Activated CD4-positive, CD25-positive, alpha-beta regulatory T cell (primary cell): ENCODE results near the gene PDE3B.

Source experiments
- DNase-seq, 4 experiments: peaks; one replicate each; lab custom pipeline; 2025; lab: John Stamatoyannopoulos, UW

The PDE3B gene

DNA sequence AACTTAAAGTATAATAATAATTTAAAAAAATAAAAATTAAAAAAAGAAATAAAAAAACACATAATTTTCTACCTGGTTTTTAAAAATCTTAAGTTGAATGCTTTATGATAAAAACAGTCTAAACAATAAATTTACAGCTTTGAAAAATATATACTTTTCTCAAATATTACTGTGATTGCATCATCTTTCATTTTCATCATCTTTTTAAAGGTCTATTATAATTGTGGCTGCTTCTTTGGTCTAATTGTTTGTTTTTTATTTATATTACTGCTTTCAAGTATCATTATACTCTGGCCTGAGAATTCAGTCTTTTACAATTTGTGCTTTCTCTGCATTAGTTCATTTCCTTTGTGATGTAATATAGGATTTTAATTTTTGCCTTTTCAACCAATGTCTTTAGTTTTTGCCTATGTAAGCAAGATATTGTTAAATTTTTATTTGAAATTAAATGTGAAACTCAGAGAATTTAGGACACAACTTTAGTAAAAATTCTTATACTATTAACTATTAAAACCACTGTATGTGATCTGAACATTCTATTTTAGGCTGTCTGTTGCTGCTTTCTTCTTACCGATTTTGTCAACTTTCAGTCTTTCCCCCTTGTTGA is 241.2 kb downstream of the PDE3B start:
- DNase-seq: no peak

DNA sequence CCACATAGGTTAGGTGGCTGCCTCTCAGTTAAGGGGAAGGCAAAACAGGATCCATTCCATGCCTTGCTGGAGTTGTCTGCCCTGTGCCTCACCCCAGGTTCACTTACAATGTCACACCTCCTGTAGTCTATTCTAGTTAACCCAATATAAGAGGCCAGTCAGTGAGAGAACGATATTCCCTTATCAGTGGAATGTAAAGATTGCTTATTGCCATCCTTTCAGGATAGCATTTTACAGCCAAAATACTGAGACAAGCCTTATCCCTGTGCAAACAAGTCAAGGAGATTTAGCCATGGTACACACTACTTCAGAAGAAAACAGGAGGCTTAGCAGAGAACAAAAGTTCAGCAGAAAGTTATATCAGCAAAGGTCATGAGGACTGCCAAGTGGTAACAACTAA is 242.9 kb downstream of the PDE3B start:
- no peak for DNase-seq

DNA sequence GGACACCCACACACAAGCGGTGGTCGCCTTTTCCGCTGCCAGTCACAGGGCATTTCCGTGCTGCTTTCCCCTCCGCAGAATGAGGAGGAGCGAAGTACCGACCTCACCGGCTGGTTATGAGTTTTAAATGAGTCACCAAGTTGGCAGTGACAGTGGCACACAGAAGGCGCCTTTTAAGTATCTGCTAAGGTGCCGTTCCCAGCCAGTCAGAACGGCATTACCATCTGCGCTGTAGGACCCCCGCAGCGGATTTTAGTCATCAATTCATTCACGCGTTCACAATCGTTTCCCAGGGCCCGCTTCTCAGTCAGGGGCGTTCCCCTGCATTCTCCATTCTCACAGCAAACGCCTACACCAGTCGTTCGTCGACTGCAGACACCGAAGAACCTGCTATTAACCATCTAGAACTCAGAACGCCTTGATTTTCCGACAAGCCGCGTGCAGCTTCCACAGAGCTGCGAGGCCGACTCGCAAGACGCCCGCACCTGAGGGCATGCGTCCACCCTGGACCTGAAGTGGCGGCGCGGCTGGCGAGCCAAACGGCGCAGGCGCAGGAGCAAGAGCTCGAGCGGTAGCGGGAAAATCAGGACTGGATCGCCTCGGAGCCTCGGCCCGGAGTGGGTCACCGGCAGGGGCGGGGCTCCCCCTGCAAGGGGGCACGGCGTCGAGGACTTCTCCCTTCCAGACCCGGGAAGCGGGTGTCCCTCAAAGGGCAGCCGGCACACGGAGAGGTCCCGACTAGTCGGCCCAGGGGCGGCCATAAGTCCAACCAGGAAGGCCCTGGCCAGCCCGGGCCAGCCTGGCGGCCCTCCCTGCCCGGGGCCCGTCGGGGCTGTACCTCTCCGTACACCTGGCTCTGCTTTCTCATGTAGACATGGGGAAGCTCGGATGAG is 247.8 kb downstream of the PDE3B start:
- peak; percentile 70 to 72 (median 72) for DNase-seq

DNA sequence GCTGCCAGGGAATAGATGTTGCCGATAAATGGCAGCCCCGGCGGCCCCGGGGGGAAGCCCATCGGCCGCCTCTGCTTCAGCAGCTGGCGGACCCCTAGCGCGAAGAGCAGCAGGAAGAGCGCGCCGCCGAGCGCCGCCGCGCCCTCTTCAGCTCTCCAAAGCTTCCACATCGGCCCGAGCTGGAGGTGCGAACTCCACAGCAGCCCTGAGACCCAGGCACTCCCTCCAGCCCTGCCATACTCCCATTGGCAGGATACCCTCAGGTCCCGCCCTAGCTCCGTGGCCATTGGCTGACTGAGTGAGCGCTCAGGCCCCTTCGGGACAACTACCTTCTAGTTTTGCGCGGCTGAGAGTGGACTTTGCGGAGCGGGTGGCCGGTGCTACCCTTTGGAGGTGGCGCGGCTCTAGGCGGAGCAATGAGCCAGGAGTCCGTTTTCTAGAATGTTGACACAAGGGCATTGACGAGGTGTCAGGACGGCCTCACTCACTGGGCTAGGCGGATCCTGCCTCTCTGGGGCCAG is 248.5 kb downstream of the PDE3B start, which contains the start of gene CYP2R1:
Gene CYP2R1 (minus strand): TSS at position 196 of the 521 bp plus-strand sequence. CDS start 26 bp downstream, at position 170.
- DNase-seq: peak; percentile 74 to 78 (median 76)

DNA sequence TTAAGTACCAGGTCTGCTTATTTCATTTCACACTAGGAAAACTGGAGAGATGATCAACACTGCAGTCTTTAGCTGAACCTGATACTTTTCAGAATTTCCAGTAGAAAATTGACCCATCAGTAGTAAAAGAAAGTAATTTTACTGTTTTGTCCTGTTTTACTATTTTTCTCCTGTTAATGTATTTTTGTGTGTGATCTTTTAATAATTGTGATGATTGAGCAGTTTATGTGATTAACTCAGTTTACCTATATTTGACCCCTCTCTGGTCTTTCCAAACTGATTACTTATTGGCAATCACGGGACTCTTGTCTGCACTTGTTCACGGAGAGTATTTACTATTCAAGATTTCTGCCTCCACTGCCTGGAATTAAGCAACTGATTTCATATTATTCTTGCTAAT is 249.0 kb downstream of the PDE3B start:
- DNase-seq: no peak

DNA sequence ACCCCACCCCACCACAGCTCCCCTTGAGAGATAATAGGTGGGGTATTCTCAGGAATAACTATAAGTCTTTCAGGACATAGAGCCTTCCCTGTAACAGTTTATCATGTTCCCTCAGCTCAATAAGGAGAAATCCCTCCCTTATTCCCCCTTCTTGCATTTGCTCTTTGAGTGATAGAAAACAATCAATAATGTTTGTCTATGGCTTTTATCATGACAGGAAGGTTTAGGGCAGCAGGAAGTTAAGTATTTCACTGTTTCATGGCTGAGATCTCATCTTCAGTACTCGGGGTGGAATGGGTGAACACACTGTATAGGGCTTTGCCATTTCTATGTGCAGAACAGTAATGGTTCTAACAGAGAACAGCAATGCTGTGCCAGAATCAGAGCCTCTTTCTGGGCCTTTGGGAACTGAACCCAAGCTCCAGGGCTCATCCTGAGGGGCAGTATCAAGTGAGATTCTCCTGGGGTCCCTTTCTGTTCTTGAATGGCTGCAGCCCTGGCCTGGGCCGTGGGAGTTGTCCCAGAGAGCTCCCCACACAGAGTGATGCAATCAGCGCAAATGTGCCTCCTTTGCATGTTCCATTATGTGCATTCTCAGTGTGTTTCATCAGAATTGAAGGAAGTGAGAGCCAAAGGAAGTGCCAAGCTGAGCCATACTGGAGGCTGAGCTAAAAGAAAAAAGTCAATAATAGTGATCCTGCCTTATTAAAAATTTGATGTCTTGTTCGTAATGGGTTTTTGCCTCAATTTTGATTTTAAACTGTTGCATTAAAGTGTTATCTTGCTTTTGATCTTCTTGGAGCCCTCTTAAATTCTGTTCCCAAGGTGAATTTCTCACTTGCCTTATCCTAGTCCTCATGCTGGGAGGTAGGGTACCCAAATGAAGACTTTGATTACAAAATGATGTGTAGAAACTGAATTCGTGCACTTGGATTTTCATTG is 251.3 kb downstream of the PDE3B start:
- no peak for DNase-seq

DNA sequence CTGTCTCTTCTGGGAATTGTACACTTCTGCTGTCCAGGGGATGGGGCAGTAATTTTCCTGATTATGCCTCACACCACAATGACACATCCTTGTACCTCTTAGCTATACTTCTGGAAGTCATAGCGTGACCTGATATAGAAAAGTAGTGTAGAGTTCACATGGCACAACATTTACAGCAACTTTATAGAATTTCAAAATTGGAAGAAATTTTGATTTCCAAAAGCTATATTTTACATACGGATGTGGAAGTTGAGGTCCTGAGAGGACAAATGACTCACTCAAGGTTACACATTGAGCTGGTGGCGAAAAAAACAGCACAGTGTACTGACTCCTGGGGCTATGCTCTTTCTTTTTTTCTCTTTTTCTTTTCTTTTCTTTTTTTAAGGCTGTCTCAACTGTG is 254.8 kb downstream of the PDE3B start:
- DNase-seq: no peak

DNA sequence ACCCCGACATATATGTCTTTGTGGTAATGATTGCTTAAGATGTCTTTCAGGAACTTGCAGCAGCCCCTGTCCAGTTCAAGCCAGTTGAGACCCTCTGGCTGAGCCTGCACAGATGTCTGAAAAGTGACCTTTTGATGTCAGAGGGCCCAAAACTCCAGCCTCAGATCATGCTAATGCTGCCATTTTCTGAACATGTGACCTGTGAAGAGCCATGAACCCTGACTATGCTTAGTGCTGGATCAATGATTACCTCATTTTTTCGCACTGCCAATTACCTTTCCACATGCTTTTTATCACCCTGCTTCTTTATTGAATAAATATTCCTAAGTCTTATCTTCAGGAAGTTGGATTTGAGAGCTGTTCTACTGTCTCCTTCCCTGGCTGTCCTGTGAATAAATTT is 255.3 kb downstream of the PDE3B start:
- no peak for DNase-seq

DNA sequence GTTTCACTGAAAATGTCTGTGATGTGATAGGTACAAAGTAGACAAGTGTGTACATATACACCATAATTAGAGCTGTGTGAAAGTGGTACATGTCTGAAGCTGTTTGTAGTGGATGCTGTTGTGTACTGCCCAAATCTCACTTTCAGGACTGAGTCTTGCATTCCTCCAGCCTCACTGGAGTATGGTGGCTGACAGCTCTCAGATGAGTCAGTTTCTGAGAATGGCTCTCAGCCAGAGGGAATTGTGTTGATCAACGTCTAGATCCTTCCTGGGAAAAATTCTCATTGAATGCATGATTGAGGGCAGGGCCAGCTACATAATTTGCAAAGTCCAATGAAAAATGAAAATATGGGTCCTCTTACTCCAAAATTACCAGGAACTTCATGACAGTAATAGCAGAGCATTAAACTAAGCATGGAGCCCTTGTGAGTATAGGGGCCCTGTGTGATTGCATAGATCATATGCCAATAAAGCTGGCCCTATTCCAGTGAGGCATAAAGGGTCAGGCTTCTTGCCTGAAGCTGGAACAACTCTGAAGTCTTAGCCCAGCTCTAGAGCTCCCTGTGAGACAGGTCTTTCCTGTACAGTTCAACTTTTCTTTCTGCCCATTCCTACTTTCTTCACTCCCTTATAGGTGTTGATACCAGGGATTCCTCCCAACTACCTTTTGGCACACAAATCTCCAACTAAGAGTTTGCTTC is 259.2 kb downstream of the PDE3B start:
- no peak for DNase-seq

DNA sequence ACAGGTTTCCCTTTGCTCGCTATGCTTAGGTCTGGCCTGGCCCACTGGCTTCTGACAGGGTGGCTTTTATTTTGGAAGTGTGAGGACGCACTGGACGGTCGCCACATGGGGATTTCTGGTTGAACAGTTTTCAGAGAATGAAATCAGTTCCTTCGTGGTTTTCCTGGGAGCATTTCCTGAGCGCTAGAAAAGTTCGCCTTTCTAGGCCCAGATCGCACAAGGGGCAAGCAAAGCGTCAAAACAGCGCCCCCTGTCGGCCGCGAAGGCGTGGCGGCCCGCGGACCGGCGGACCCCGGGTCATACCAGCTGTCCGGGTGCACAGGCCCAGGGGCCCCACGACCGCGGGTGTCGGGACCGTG is 261.1 kb downstream of the PDE3B start:
- peak; percentile 62 to 77 (median 62) for DNase-seq

DNA sequence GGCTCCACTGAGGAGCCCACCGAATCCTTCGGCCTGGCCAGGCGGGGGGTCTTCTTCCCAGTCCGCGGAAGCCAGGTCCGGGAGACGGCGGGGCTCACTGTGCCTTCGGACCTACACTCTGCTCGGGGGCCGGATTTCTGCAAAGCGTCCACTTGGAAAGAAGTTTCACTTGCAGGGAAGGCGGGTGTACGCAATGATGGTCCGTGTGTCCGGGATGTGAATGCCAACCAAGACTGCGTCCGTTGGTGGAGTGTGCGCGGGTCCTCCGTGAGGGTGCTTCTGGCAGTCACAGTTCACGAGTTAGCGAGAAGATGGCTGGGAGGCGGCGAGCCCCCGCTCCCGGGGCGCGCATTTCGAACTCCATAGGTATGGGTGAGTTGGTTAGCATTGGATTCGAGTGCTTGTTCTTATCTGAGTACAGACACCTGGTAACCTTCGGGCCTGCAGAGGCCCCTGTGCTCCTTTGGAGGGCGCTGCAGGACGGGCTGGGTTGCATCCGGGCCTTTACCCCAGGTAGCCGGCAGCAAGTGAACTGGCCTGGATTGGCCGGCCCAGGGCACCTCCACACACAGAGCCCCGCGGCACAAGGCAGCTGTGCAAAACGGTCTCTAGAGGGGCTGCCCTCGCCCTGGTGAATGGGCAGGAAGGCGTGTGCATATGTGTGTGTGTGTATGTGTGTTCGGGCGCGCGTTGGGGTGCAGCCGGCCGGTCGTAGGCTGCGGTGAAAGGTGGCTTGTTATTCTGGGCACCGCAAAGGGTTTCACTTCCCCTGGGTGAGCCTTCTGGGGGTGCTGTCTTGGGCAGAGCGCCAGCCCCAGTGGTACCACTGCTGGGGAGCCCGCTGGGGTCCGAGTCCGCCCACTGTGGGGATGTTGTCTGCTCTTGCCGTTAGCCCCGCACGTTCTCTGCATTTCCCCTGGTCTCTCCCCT is 261.8 kb downstream of the PDE3B start:
- peak; percentile 28 to 58 (median 53) for DNase-seq

DNA sequence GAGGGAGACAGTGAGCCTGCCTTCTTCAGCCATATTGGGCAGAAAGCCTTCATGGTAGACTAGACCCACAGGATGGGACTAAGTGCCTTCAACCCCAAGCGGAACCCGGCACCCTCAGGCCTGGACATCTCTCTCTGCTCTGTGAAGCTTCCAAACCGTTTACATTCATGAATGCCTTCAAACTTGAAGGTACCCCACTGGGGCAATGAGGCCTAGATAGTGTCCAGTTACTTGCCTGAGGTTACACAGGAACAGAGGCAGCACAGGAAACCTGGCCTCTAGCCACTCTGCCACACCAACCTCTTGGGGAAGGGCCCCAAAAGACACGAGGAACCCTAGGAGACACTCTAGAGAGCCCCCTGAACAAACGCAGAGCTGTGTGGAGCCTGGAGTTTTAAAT is 263.0 kb downstream of the PDE3B start:
- DNase-seq: no peak

DNA sequence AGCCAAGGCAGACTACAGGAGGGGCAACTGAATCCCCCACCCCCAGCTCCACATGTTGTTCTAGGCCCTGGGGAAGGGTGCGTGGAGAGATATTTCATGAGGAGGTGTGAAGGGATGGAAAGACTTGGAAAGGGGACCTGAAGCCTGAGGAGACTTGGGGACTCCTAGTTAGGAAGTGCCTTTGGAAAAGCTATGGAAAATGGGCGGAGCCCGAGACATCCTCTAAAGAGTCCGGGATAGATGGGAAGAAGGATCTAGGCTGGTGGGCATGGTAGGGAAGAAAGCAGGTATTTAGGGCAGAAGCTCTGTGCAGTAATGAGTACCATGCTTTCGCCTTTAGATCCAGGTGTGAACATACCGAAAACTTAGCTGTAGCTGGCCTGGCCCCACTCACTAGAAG is 263.4 kb downstream of the PDE3B start:
- no peak for DNase-seq

DNA sequence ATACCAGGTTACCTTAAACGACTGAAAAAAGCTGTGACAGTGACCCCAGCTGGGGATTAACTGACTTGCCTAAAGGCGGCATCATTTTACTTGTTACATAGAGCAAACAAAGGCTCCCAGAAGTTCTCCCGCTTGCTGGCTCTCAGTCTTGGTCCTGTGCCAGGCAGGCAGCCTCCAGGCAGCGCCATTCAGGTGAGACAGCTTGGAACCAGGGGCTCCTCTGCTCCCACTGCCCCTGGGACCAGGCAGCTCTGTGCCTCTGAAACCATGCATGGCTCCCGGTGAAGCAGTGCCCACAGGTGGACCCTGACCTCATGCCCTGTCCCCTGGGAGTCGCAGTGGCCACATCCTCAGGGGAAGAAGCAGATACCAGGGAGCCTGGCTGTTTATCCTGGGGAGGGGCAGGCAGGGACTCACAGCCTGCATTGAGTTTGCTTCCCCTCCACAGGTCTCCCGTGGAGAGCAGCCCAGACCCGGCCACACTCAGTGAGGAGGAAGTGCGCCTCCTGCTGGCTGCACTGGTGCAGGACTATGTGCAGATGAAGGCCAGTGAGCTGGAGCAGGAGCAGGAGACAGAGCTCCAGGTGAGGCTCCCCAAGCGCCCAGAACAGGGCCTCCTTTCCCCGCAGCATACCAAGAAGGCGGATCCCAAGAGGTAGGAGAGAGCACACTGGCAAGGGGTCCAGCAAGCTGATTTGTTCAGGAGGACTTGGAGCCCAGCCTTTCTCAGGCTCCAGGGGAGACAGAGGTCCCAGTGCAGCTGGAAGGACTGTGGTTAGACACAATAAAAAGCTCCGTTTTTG is 264.0 kb downstream of the PDE3B start:
- DNase-seq: peak; percentile 61 to 80 (median 70)

DNA sequence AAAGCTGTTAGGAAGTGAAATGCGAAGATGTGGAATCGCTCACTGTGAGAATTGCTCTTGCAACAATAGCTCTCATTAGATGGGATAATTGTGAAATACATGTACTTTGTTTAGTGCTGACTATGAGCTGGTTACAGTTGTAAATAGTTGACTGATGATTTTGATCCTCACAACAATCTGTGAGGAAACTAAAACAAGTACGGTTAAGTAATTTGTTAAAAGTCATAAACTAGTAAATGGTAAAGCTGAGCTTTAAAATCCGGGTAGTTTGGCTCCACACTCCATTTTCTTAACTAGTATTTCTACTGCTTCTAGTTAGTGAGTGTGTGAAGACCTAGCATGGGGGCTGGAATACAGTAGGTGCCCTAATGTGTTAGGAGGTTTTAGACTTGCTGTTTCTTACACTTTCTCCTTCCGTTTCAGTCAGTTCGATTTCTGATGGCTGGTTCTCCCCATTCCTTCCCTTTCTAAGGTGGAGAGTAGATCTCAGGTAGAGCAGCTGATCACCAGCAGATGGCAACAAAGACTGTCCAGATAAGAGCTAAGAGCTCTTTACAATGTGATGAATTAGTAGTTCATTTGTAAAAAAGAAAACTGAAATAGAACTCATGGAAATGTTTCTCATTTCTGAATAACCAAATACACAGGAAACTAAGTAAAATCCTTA is 264.7 kb downstream of the PDE3B start:
- peak in 1 of 4 experiments; percentile 3 for DNase-seq

DNA sequence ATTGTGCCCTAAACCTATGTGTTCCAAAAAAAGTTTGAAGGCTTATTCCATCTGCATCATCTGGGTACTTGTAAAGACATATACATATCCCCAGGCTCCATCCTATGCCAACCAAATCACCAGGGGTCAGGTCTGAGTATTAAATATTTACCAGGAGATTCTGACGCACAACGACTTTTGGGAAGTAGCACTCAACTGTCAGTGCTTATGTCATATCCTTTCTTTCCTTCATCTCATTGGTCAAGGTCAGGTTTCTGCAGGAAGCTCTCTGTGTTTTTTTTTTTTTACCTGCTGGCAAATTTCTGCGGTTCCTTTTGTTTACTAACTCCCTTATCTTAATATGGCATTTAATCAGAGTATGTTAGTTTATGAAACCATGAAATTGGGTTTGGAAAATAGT is 270.9 kb downstream of the PDE3B start:
- DNase-seq: no peak

DNA sequence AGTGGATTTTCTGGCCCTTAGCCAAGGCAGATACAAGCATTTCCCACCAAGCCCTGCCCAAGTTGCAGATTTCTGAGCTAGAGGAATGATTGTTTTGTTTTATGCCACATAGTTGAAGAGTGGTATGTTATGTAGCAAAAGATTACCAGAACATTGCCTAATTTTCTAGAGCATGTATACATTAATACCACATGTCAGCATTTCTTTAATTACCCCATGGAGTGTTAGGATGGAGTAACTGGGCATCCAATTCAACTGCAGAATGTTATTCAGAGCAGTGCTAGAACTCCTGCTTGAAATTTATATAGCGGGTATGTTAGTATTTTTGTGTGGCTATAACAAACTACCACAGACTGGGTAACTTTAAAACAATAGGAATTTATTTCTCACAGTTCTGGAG is 272.8 kb downstream of the PDE3B start:
- DNase-seq: no peak
